PC-3 (cell line): ENCODE results near the gene NTRK1. TPM values are rescaled to one million over a fixed set of nuclear protein-coding genes. Genes with fewer than 3 reads are reported as not detected.

ENCODE experiments used
- total RNA-seq: library from RNA; depleted of rRNA; stranded (reverse); fragments of >200 nt; gene quantifications from 2 replicates; pipeline ENCODE4 v1.2.3, GENCODE V29; 2014; rRNA removed

The NTRK1 gene
- total RNA-seq, 1 experiment from 2014 or later = 0.15 TPM

Other genes starting within 250 kb of the NTRK1 start
- 1.1 TPM in 1 of 2 replicates, not detected in the other for gene HAPLN2, start 241.4 kb upstream of the NTRK1 start, total RNA-seq
- gene BCAN, start 218.7 kb upstream of the NTRK1 start, total RNA-seq = not detected in 2 replicates
- gene NES, start 183.5 kb upstream of the NTRK1 start, total RNA-seq = 58.2 and 70.0 TPM in 2 replicates
- 120 and 150 TPM in 2 replicates for gene CRABP2, start 155.3 kb upstream of the NTRK1 start, total RNA-seq
- 10.4 and 14.6 TPM in 2 replicates for gene METTL25B, start 132.4 kb upstream of the NTRK1 start, total RNA-seq
- gene ISG20L2, start 132.1 kb upstream of the NTRK1 start, total RNA-seq = 39.2 and 51.7 TPM in 2 replicates
- 232 and 275 TPM in 2 replicates for gene MRPL24, start 119.8 kb upstream of the NTRK1 start, total RNA-seq
- 586 and 1,030 TPM in 2 replicates for gene HDGF, start 109.2 kb upstream of the NTRK1 start, total RNA-seq
- gene PRCC, start 93.3 kb upstream of the NTRK1 start, total RNA-seq = 103 TPM in 2 replicates
- 6.9 and 7.8 TPM in 2 replicates for gene SH2D2A, start 44.0 kb upstream of the NTRK1 start, total RNA-seq
- gene INSRR, start 1.7 kb upstream of the NTRK1 start, total RNA-seq = not detected in 2 replicates
- 10.3 and 11.9 TPM in 2 replicates for gene PEAR1, start 32.9 kb downstream of the NTRK1 start, total RNA-seq
- 0.11 TPM in 1 of 2 replicates, not detected in the other for gene LRRC71, start 59.8 kb downstream of the NTRK1 start, total RNA-seq
- gene ARHGEF11, start 184.9 kb downstream of the NTRK1 start, total RNA-seq = 31.1 and 43.9 TPM in 2 replicates
- not detected in 2 replicates for gene ETV3L, start 238.9 kb downstream of the NTRK1 start, total RNA-seq